Nucleus accumbens (tissue), 56 donors: ENCODE data around the gene SHANK2.

Source experiments
- DNase-seq, 56 donors: peaks; one replicate each; lab custom pipeline; 2025; lab: John Stamatoyannopoulos, UW

Gene SHANK2

GRCh38 chr11:71252269-71252769 is at the start of gene SHANK2:
TSS of gene SHANK2 (minus strand) at chr11:71252577. CDS start at chr11:71147326, 105,251 bp downstream.
- DNase-seq: peak in 1 of 56 donors; percentile 37

- DNase-seq: no peak
Observed at GRCh38 chr11:71301858-71302533, 49.6 kb upstream of the SHANK2 start.

GRCh38 chr11:71301046-71301857 is 48.9 kb upstream of the SHANK2 start:
- no peak for DNase-seq

- no peak for DNase-seq
Observed at GRCh38 chr11:71300187-71300586, 47.8 kb upstream of the SHANK2 start.

GRCh38 chr11:71298761-71299181 is 46.4 kb upstream of the SHANK2 start:
- DNase-seq: no peak

- DNase-seq: no peak
Observed at GRCh38 chr11:71298016-71298550, 45.7 kb upstream of the SHANK2 start.

- DNase-seq: no peak
Observed at GRCh38 chr11:71294846-71295600, 42.6 kb upstream of the SHANK2 start.

- no peak for DNase-seq
Observed at GRCh38 chr11:71293961-71294782, 41.8 kb upstream of the SHANK2 start.

GRCh38 chr11:71286701-71287643 is 34.6 kb upstream of the SHANK2 start:
- DNase-seq: peak in 29 of 56 donors; percentile 3 to 66 (median 25)

- no peak for DNase-seq
Observed at GRCh38 chr11:71285111-71285510, 32.7 kb upstream of the SHANK2 start.

GRCh38 chr11:71284525-71285092 is 32.2 kb upstream of the SHANK2 start:
- DNase-seq: no peak

- DNase-seq: no peak
Observed at GRCh38 chr11:71283971-71284441, 31.6 kb upstream of the SHANK2 start.

- DNase-seq: no peak
Observed at GRCh38 chr11:71282581-71283351, 30.4 kb upstream of the SHANK2 start.

- no peak for DNase-seq
Observed at GRCh38 chr11:71281831-71282230, 29.5 kb upstream of the SHANK2 start.

GRCh38 chr11:71281204-71281603 is 28.8 kb upstream of the SHANK2 start:
- DNase-seq: no peak

- DNase-seq: no peak
Observed at GRCh38 chr11:71279916-71280645, 27.7 kb upstream of the SHANK2 start.

- DNase-seq: no peak
Observed at GRCh38 chr11:71272161-71272560, 19.8 kb upstream of the SHANK2 start.
